ENCODE measurements around the gene GATA6.
"Not testable (repeated sequence)": the region's sequence is repeated elsewhere in the genome, so short reads cannot be mapped to it uniquely, and the experiment has no call there.

GATA6 gene

DNA sequence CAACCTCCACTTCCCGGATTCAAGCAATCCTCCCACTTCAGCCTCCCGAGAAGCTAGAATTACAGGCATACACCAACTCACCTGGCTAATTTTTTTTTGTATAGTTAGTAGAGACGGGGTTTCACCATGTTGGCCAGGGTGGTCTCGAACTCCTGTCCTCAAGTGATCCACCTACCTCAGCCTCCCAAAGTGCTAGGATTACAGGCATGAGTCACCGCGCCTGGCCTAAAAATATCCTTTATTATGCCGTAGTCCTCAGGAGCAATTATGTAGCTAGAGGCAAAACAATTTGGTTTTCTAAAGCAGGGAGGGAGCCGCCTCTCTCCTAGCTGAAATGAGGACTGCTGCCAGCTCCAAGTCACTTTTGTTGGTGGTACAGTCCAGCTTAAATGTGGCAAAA lies 15.2 kb downstream of the GATA6 start:
- DNase-seq: not testable (repeated sequence)

DNA sequence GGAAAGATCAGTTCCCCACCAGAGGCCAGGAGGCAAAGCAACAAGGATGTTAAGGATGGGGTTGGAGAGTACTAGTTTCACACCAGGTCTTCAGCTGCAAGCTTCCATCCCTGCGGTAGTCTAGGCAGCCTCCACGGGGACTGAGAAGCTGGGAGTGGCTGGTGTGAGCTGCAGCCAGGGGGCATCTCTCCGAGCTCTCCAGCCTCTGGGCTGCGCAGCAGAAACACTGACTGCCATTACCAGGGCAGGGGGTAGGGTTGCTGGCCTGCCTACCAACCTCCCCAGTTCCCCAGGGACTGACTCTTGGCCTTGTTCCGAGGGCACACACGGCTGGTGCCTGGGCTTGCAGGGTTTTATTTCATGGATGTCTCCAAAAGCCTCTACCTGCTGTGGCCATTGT lies 15.9 kb downstream of the GATA6 start:
- no peak for DNase-seq

DNA sequence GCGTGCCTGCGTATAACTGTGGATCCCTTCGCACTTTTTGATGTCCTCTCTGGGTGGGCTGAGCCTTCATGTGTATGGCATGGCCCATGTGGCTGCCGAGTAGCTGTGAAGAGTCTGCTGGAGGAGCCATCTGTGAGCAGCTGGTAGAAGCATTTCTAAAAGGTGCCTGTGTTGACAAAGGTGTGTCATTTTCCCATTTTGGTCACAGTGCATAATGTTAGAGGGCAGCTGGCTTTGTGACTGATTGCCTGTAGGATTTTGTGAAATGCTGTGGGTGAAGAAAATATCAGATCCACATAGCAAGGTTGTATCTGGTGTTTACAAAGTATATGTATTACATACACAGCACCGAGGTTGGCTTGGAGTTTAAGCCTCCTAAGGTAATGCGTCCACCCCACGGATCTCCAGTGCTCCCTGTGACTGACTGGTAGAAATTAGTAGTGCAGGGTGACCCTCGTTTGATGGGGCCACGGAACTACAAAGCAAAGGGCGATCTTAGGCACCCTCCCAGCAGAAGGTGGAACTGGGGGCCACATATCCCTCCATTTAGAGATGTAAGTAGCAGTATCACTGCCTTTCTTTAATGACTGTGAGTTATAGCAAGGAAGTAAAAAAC lies 16.5 kb downstream of the GATA6 start:
- DNase-seq: no peak

DNA sequence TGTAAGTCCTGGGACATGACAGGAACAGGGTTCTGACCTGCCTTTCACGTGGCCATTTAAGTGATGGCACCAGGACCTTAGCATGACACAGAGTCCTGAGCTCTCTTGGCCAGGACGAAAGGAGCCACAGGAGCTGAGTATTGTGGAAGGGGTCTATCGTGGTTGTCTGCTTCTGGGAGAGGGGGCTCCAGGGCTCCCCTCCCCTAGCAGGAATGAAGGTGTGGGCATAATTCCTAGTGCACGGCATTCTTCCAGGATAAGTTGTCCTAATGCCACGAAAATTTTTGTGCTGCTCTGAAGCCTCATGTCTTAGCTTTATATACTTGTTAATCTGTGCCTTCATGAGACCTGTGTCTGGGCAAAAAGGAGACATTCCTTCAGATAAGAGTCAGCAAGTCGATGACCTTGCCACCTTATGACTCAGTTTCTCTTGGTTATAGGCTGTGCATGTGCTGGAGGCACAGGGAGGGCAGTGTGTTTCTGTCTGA lies 17.1 kb downstream of the GATA6 start:
- DNase-seq: no peak

- DNase-seq: no peak
Measured at GRCh38 chr18:22188559-22189267, 19.3 kb downstream of the GATA6 start.

- no peak for DNase-seq
Measured at GRCh38 chr18:22189449-22190166, 20.2 kb downstream of the GATA6 start.

DNA sequence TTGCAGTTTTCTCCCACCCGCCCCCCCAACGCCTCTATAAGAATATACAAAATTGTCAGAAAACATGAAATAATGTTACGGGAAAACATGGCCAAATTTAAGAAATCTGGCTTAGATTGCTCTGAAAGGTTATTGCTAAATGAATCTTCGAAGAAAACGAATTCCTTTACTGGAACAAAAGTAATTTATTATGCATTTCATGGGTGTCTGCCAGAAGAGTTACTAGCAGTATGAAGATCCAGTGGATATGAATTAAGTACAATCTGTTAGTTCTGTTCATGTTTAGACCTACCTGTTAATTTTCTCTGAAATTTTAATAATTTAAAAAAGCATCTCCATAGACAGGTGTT lies 21.9 kb downstream of the GATA6 start:
- DNase-seq: no peak

DNA sequence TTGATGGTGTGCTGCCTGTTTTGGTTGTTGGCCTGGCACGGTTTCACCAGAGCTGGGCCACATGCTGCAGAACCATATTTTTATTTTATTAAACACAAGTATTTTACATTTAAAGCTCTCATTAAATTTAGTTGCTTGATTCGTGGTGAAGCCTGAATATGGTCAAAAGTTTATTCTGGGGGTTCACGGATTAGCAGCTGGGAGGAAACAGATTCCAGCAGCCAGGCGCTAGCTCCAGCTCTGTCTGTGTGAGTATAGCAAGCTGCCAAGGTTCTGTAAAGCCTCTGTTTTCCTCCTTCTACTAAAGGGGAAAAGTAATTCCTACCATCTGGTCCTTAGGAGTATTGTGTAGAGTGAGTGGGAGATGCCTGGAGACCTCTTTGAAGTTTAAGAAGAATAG lies 22.5 kb downstream of the GATA6 start:
- DNase-seq: peak; percentile 57

- no peak for DNase-seq
Measured at GRCh38 chr18:22193466-22193865, 24.1 kb downstream of the GATA6 start.

GRCh38 chr18:22194151-22194598 lies 24.8 kb downstream of the GATA6 start:
- no peak for DNase-seq

GRCh38 chr18:22195052-22195451 lies 25.7 kb downstream of the GATA6 start:
- DNase-seq: no peak

- DNase-seq: not testable (repeated sequence)
Measured at GRCh38 chr18:22196943-22197342, 27.6 kb downstream of the GATA6 start.

GRCh38 chr18:22197668-22198067 lies 28.3 kb downstream of the GATA6 start:
- no peak for DNase-seq

DNA sequence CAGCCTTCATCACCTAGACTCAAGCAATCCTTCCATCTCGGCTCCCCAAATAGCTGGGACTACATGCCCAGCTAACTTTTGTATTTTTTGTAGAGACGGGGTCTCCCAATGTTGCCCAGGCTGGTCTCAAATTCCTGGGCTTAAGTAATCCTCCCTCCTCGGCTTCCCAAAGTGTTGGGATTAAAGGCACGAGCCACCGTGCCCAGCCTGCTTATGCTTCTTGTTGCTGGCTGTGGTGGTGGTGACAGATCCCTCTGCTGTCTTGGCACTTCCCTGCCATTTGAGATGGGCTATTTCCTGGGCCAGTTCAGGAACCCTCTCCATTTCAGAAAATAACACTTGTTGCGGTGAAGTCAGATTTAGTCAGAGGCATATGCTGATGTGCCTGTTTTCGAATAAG lies 28.8 kb downstream of the GATA6 start:
- DNase-seq: no peak

DNA sequence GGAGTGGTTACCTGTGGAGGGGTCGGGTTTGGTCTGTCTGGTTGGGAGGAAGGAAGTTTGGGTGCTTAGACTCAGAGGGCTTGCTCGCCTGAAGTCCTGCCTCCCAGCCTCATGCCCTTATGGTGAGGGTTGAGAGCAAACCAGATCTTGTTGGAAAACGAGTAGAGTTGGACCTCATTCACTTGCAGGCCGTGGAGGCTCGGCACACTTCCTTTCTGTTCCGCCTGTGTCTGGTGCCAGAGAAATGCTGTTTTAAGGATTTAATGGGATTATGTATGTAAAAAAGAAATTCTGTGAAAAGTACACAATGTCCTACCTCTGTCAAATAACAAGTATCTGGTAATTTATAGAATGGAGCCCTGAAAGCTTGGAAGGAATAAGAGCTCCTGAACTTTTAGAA lies 29.6 kb downstream of the GATA6 start:
- no peak for DNase-seq

GRCh38 chr18:22200611-22201225 lies 31.3 kb downstream of the GATA6 start:
- no peak for DNase-seq

DNA sequence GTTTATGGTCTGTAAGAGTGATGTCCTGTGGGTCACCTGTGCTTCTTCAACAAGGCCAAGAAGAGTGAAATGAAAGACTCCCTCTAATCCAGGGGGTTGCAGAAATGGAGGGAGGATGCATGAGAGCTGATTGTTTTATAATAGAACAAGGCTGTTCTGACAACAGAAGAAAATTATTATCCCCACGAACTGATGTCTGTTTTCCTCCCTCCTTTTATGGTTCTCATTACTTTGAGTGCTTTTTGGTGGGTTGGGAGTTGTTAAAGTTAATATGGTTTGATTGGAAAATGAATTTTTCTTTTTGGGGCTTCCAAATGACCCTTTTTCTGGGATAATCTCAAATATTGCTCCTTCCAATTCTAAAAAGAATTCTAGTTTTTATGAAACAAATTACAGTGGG lies 33.6 kb downstream of the GATA6 start:
- DNase-seq: no peak

DNA sequence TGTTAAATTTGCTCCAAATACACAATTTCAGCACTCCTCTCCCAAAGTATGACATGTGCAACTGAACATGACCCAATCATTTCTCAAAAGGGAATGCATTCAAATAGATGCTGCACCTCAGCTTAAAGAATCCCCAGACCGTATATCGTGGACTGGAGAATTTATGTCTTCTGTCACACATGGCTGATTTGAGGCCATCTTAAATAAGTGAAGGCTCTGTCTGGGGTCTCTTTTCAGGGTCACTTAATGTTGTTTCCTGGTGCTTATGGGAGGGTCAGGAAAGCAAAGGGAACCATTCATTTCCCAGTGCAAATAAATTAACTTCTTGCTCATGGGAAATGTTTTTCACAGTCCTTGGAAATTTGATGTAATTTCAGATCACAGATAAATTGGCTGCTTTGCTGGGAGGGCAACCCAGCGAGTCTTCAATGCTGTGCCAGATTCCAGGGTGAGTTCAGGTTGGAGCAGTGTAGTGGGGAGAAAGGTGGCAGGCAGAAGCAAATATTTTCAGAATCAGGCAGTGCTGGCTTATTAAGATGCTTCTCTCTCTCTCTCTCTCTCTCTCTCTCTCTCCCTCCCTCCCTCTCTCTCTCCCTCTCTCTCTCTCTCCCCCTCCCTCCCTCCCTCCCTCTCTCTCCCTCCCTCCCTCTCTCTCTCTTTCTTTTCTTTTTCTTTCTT lies 34.3 kb downstream of the GATA6 start:
- DNase-seq: no peak

DNA sequence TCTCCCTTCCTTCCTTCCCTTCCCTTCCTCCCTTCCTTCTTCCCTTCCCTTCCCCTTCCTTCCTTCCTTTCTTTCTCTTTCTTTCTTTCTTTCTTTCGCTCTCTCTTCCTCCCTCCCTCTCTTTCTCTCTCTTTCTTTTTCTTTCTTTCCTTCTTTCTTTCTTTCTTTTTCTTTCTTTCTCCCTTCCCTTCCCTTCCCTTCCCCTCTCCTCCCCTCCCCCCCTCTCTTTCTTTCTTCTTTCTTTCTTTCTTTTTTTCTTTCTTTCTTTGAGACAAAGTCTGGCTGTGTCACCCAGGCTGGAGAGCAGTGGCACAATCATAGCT lies 34.8 kb downstream of the GATA6 start:
- no peak for DNase-seq

GRCh38 chr18:22204996-22205395 lies 35.6 kb downstream of the GATA6 start:
- no peak for DNase-seq

GRCh38 chr18:22207021-22207758 lies 37.8 kb downstream of the GATA6 start:
- no peak for DNase-seq

DNA sequence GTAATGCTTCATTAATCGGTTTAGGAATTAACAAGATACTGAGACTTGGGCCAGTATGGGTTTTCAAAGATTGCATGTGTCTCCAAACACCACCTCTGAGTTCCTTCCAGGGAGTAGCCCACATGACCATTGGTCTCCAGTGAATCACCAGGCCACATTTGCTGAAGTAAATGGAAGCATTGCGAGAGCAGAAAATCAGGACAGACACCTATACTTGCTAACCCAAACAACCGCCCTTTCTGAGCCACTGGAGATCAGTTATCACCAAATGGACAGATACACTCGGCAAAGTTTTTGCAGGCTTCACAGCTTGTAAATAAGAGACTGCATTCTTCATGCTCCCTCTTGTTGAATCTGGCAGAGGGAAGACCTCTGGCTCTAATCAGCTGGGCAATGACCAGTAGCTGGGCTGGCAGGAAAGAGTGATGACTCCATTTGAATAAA lies 40.9 kb downstream of the GATA6 start:
- no peak for DNase-seq

All from femur (tissue), 1 donor.